ENCODE data around the gene IGSF11.

- TF ChIP-seq CTCF (IDR thresholded peaks at IDR 0.05) = no peak
- no peak for TF ChIP-seq ZFX (IDR thresholded peaks at IDR 0.05; ENCODE audit: borderline replicate concordance)
These were observed 83.6 kb downstream of the IGSF11 start for GRCh38 chr3:118951089-118951488.
